Subcutaneous adipose tissue (tissue), 4 donors: ENCODE measurements around the gene TUT4. TPM values are rescaled to one million over a fixed set of nuclear protein-coding genes. Genes with fewer than 3 reads are reported as not detected.

Source experiments
- total RNA-seq, 4 donors: library from RNA; depleted of rRNA; stranded (reverse); fragments of >200 nt; gene quantifications; one replicate each; pipeline ENCODE4 v1.1.0, GENCODE V29; 2016
- TF ChIP-seq, protein P1 (sequence below): fragments of 450-650 bp; IDR thresholded peaks from one replicate; pipeline ENCODE4 v1.5.1; 2016; ENCODE audit warnings: low read depth, mild to moderate bottlenecking, control low read depth, antibody characterized with exemption, moderate library complexity

Gene TUT4
- total RNA-seq, 4 donors from 2014 or later, result 37.1 to 52.2 (median 43.6) TPM

DNA sequence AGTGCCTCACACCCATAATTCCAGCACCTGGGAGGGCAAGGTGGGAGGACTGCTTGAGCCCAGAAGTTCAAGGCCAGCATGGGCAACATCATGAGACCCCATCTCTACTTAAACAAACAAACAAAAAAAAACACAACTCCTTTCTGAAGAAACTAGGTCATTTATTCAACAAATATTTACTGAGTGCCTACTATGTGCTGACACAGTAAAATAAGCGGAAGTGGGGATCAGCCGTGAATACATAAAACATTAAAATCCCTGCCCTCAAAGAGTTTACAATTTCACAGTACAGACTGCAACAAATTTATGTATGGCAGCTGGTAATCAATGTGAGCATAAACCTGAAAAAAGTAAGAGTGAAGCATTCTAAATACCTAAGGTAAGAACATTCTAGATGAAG lies 65.3 kb downstream of the TUT4 start:
- TF ChIP-seq, protein P1, sequence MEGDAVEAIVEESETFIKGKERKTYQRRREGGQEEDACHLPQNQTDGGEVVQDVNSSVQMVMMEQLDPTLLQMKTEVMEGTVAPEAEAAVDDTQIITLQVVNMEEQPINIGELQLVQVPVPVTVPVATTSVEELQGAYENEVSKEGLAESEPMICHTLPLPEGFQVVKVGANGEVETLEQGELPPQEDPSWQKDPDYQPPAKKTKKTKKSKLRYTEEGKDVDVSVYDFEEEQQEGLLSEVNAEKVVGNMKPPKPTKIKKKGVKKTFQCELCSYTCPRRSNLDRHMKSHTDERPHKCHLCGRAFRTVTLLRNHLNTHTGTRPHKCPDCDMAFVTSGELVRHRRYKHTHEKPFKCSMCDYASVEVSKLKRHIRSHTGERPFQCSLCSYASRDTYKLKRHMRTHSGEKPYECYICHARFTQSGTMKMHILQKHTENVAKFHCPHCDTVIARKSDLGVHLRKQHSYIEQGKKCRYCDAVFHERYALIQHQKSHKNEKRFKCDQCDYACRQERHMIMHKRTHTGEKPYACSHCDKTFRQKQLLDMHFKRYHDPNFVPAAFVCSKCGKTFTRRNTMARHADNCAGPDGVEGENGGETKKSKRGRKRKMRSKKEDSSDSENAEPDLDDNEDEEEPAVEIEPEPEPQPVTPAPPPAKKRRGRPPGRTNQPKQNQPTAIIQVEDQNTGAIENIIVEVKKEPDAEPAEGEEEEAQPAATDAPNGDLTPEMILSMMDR, result no peak

DNA sequence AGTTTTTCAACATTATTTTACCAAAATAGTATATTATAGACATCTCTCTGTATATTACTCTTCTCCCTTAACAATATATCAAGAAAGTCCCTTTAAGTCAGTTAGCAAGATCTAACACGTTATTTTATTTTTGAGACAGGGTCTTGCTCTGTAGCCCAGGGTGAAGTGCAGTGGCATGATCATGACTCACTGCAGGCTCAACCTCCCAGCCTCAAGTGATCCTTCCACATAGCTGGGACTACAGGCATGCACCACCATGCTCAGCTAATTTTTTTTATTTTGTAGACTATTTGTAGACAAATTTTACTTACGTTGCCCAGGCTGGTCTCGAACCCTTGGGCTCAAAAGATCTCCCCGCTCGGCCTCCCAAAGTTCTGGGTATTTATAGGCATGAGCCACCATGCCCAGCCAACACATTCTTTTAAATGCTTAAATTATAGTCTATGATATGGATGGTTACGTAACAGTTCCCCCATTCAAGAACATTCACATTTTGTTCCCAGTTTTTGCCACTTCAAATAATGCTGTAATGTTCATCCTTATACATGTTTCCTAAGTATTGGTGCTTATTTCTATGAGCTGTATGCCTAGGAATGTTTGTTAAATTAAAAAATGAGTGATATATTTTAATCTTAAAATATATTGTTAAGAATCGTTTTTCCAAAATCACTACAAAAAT lies 70.4 kb downstream of the TUT4 start:
- TF ChIP-seq, protein P1, result no peak

DNA sequence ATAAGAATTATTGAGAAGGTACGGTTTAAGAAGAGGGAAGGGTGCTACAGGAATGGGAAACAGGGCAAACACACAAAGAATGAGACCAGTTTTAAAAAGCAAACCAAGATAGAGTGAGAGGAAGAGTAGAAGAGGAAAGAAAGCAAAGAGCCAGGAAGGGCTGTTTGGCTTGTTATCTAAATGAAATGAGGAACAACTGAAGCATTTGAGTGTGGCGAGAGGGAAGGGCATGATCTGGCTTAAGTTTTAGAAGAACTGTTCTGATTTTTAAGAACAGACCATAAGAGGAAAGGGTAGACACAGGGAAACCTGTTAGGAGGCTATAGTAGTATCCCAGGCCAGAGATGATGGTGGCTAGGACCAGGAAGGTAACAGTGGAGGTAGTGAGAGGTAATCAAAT lies 73.8 kb downstream of the TUT4 start:
- TF ChIP-seq, protein P1, result no peak

DNA sequence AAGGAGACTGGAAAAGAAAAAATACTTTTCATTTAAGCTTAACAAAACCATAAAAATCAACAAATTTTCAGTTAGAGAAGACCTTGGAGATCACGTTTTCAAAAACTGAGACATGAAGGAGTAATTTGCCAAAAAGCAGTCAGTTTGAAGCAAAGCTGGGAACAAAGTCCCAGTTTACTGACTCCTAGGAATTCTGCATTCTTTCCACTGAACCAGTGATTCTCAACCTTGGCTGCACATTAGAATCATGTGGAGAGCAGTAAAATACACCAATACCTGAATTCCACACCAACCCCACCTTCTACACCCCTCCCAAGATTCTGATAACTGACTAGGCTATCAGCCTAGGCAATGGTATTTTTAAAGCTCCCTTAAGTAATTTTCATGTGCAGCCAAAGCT lies 75.0 kb downstream of the TUT4 start:
- TF ChIP-seq, protein P1, result no peak

DNA sequence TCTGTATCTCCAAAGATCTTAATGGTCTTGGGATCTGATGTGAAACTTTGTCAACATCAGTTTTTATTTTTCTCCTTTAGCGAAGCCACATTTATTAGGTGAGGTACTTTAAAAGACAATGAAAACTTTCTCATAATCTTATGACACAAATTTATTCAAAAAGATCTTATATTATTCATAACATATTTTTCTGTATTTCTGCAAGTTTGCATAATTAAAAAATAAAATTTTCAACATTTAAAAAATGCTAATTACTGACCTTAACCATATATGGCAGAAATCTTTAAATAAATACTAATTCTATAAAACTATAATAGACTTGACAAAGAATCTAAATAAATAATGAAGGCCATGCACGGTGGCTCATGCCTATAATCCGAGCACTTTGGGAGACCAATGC lies 75.9 kb downstream of the TUT4 start:
- TF ChIP-seq, protein P1, result no peak

DNA sequence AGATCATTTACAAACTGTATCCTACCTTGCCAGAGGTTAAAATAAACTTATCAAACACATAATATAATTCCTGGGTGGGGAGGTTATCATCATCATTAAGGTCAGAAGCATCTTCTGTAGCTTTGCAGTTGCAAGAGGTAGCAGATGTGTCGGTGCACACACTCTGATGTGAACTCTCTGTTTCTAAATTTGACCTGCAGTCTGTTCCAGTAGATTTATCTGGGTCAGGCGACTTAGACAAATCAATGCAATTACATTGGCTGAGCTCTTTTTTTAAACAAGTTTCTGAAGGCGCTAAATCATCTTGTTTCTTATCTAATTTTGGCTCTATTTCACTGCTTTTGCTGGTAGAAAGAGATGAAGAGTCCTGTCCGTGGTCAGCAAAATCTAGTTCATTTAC lies 78.1 kb downstream of the TUT4 start:
- TF ChIP-seq, protein P1, result no peak

DNA sequence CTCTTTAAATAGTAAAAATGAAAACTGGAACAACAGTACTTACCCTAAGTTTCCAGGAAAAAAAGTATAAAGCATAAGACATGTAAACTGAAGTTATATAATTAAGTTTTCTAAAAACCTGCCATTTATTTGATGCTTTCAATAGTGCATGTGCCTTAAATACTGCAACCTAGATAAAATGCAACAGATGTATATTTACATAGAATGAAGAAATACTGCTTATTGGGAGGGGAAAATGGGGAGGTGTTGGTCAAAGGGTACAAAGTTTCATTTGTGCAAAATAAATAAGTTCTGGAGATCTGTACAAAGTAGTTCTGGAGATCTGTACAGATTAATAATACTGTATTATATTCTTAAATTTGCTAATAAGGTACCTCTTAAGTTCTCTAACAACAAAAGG lies 79.9 kb downstream of the TUT4 start:
- TF ChIP-seq, protein P1, result no peak
